A549 (cell line): ENCODE results near the gene PHLPP2.

Experiments used
- BCL3 ChIP-seq: fragments of >200 bp; sonication (Bioruptor Twin); formaldehyde crosslinking; IDR thresholded peaks from 3 replicates; pipeline ENCODE4 v1.6.1; 2016
- BHLHE40 ChIP-seq: IDR thresholded peaks from 2 replicates; pipeline ENCODE4 v1.6.1; 2012; ENCODE audit warnings: low read depth, low read length, inconsistent platforms
- CEBPB ChIP-seq, 2 experiments: fragments of >200 bp in 1 of 2; sonication (Bioruptor Twin) in 1 of 2; formaldehyde crosslinking in 1 of 2; IDR thresholded peaks; 2 replicates each; pipeline ENCODE4 v1.6.1; 2012 to 2016
- CTCF ChIP-seq: fragments of >200 bp; sonication (Bioruptor Twin); formaldehyde crosslinking; IDR thresholded peaks from 3 replicates; pipeline ENCODE4 v1.5.1; 2016
- POLR2A ChIP-seq: IDR thresholded peaks from 2 replicates; pipeline ENCODE4 v1.6.1; 2012; ENCODE audit warnings: mild to moderate bottlenecking, low read length
- RNF2 ChIP-seq: fragments of 200-600 bp; sonication (generic); IDR thresholded peaks from 2 replicates; pipeline ENCODE4 v1.6.1; 2016; ENCODE audit warnings: low read depth, mild to moderate bottlenecking, antibody characterized with exemption, moderate library complexity, borderline replicate concordance

GRCh38 chr16:71703333-71703732 lies 21.2 kb downstream of the PHLPP2 start:
- TF ChIP-seq BHLHE40 (no peak), BCL3 (no peak), CTCF (no peak), POLR2A (no peak), CEBPB (IDR thresholded peaks at IDR 0.05) (no peak), RNF2 (no peak)
